Ishikawa (cell line): ENCODE measurements around the gene TFPI2.

ENCODE experiments used
- CEBPB ChIP-seq: IDR thresholded peaks from 2 replicates; pipeline ENCODE4 v1.6.1; 2012
- CREB1 ChIP-seq: IDR thresholded peaks from 2 replicates; pipeline ENCODE4 v1.6.1; 2012; ENCODE audit warnings: low read depth
- EGR1 ChIP-seq: IDR thresholded peaks from 2 replicates; pipeline ENCODE4 v1.6.1; 2012
- EP300 ChIP-seq: IDR thresholded peaks from 2 replicates; pipeline ENCODE4 v1.6.1; 2012; ENCODE audit warnings: borderline replicate concordance
- FOXM1 ChIP-seq: IDR thresholded peaks from 2 replicates; pipeline ENCODE4 v1.6.1; 2012; ENCODE audit warnings: low read depth, borderline replicate concordance
- NFIC ChIP-seq: IDR thresholded peaks from 2 replicates; pipeline ENCODE4 v1.6.1; 2012
- RAD21 ChIP-seq: IDR thresholded peaks from 2 replicates; pipeline ENCODE4 v1.6.1; 2012; ENCODE audit warnings: low read depth
- TAF1 ChIP-seq: IDR thresholded peaks from 2 replicates; pipeline ENCODE4 v1.6.1; 2012; ENCODE audit warnings: low read depth, mild to moderate bottlenecking
- TCF12 ChIP-seq: IDR thresholded peaks from 2 replicates; pipeline ENCODE4 v1.6.1; 2012; ENCODE audit warnings: low read depth
- TEAD4 ChIP-seq: IDR thresholded peaks from 2 replicates; pipeline ENCODE4 v1.6.1; 2012
- YY1 ChIP-seq: IDR thresholded peaks from 2 replicates; pipeline ENCODE4 v1.6.1; 2012; ENCODE audit warnings: low read depth
- ZBTB7A ChIP-seq: IDR thresholded peaks from 2 replicates; pipeline ENCODE4 v1.6.1; 2012; ENCODE audit warnings: low read depth
- TF ChIP-seq, protein P1 (sequence below): IDR thresholded peaks from 2 replicates; pipeline ENCODE4 v1.6.1; 2012
- TF ChIP-seq, protein P2 (sequence below): IDR thresholded peaks from 2 replicates; pipeline ENCODE4 v1.6.1; 2012
- TF ChIP-seq, protein P3 (sequence below): IDR thresholded peaks from 2 replicates; pipeline ENCODE4 v1.6.1; 2012; ENCODE audit warnings: low read depth, mild to moderate bottlenecking

TFPI2 gene

DNA sequence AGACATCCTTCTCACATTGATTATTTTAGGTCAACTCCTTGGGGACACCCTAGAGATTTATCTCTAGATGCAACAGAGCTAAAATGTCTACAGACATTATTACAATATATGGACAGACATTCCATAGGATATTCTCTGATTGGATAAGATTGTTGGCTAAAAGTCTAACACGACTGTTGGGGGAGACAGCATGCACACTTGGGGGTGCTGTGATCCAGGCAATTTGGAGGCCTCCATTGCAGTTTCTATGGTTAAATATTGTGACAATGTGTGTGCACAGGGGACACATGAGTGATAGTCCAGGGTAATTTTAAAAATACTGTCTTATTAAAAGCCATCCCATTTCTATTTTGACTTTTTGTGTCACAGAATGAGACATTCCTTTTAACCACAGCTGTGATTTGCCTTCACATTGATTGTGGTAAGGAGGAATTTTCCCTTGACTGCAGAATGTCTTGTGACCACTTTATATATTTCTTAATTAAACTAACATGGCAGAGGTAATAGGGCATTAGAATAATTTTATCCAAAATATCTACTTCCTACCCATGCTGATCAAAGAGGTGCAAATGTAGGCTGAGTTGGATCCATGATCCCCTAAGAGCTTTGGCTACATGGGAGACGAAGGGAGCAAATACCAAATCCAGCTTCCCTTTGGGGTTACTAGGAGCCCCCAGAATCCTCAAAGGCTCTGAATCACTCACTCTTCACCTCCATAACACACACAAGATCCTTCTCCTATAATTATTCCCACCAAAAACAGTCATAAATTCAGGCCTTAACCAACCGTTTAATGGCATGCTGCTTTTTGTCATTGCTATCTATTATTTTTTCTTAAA, 7.3 kb downstream of the TFPI2 start:
- no peak for TF ChIP-seq CEBPB
- TF ChIP-seq TCF12 = no peak
- TF ChIP-seq YY1 = no peak
- no peak for TF ChIP-seq RAD21
- TF ChIP-seq NFIC = no peak
- TF ChIP-seq TEAD4 = no peak
- no peak for TF ChIP-seq CREB1
- TF ChIP-seq EP300 = no peak
- TF ChIP-seq, protein P1, sequence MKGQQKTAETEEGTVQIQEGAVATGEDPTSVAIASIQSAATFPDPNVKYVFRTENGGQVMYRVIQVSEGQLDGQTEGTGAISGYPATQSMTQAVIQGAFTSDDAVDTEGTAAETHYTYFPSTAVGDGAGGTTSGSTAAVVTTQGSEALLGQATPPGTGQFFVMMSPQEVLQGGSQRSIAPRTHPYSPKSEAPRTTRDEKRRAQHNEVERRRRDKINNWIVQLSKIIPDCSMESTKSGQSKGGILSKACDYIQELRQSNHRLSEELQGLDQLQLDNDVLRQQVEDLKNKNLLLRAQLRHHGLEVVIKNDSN = no peak
- TF ChIP-seq, protein P2, sequence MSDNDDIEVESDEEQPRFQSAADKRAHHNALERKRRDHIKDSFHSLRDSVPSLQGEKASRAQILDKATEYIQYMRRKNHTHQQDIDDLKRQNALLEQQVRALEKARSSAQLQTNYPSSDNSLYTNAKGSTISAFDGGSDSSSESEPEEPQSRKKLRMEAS = no peak
- no peak for TF ChIP-seq ZBTB7A
- TF ChIP-seq TAF1 = no peak

DNA sequence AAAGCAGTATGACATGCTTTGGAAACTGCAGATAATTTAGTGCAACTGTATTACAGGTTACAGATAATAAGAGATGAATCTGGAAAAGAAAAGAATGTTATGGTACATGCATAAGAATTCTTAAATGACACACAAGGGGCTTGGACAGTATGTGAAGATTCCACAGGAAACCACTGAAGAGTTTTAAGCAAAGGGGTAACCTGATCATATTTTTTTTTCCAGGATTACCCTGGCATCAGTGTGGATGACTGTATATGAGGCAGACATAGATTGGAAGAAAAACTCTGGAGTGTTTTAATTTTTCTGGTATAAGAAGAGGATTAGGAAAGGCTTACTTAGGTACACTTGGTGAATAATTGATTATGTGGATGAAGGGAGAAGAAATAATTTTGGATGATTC, 8.1 kb downstream of the TFPI2 start:
- TF ChIP-seq TCF12 (no peak), TAF1 (no peak), NFIC (no peak), ZBTB7A (no peak), CEBPB (no peak), CREB1 (no peak)

DNA sequence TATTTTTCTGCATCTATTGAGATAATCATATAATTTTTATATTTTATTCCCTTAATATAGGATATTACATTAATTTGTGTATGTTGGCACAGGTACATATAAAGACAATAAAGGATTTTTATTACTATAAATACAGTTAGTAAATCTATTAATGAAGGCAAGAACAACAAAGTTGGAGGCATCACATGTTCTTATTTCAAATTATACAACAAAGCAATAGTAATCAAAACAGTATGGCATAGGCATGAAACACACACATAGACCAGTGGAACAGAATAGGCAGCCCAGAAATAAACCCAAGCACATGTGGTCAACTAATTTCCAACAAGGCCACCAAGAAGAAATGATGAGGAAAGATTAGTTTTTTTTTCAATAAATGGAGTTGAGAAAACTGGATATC, 11.2 kb downstream of the TFPI2 start:
- TF ChIP-seq TAF1 = no peak
- TF ChIP-seq EP300 = no peak
- TF ChIP-seq, protein P3, sequence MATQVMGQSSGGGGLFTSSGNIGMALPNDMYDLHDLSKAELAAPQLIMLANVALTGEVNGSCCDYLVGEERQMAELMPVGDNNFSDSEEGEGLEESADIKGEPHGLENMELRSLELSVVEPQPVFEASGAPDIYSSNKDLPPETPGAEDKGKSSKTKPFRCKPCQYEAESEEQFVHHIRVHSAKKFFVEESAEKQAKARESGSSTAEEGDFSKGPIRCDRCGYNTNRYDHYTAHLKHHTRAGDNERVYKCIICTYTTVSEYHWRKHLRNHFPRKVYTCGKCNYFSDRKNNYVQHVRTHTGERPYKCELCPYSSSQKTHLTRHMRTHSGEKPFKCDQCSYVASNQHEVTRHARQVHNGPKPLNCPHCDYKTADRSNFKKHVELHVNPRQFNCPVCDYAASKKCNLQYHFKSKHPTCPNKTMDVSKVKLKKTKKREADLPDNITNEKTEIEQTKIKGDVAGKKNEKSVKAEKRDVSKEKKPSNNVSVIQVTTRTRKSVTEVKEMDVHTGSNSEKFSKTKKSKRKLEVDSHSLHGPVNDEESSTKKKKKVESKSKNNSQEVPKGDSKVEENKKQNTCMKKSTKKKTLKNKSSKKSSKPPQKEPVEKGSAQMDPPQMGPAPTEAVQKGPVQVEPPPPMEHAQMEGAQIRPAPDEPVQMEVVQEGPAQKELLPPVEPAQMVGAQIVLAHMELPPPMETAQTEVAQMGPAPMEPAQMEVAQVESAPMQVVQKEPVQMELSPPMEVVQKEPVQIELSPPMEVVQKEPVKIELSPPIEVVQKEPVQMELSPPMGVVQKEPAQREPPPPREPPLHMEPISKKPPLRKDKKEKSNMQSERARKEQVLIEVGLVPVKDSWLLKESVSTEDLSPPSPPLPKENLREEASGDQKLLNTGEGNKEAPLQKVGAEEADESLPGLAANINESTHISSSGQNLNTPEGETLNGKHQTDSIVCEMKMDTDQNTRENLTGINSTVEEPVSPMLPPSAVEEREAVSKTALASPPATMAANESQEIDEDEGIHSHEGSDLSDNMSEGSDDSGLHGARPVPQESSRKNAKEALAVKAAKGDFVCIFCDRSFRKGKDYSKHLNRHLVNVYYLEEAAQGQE = no peak
- TF ChIP-seq, protein P2 = no peak
- no peak for TF ChIP-seq TEAD4
- TF ChIP-seq YY1 = no peak
- no peak for TF ChIP-seq ZBTB7A

DNA sequence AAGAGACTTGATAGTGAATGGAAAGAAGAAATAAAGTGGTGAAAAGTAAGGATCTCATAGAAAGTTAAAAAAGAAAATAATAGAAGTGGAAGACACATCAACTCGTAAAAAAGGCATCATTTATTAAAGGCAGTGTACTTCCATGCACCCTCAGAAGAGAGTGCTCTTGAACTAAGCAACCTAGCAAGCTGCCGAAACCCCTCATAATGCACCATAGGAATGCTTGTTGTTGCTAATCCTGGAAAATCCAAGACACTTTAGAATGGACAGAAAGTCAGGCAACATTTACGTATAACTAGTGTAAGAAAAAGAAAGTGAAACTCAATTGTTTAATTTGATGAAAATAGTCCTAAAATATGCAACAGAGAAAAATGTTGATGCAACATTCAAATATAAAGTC, 12.8 kb downstream of the TFPI2 start:
- no peak for TF ChIP-seq TEAD4

DNA sequence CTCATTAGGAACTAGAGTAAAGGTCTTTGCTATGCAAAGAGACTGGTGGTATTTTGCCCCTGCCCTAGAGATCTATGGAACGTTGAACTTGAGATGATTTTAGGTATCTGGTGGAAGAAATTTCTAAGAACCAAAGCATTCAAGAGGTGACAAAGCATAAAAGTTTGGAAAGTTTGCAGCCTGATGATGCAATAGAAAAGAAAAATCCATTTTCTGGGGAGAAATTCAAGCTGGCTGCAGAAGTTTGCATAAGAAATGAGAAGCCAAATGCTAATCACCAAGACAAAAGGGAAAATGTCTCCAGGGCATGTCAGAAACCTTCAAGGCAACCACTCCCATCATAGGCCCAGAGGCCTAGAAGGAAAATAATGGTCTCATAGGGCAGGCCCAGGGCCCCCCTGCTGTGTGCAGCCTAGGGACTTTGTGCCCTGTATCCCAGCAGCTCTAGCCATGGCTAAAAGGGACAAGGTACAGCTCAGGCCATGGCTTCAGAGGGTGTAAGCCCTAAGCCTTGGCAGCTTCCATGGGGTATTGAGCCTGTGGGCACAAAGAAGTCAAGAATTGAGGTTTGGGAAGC, 16.5 kb downstream of the TFPI2 start:
- TF ChIP-seq, protein P1 = no peak
- TF ChIP-seq CEBPB = no peak
- no peak for TF ChIP-seq ZBTB7A
- TF ChIP-seq RAD21 = no peak
- no peak for TF ChIP-seq CREB1
- TF ChIP-seq, protein P3 = no peak
- TF ChIP-seq TEAD4 = no peak
- no peak for TF ChIP-seq TCF12
- TF ChIP-seq, protein P2 = no peak

DNA sequence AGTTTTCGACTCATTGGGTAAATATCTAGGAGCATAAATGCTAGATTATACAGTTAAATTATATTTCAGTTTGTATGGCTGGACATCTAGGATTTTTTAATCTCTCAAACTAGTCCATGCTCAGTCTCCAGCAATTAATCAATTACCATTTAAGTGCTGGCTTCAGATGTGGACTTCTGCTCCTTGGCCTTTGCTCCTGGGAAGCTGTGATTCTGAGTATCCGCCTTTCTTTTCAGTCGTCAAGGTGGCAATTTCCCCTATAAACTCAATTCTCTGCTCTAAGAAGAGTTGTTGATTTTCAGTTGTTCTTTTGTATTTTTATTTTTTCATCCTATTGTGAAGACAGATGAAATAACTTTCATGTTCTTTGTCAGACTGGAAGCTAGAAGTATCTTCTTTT, 23.7 kb downstream of the TFPI2 start:
- TF ChIP-seq CEBPB (no peak), YY1 (no peak)

DNA sequence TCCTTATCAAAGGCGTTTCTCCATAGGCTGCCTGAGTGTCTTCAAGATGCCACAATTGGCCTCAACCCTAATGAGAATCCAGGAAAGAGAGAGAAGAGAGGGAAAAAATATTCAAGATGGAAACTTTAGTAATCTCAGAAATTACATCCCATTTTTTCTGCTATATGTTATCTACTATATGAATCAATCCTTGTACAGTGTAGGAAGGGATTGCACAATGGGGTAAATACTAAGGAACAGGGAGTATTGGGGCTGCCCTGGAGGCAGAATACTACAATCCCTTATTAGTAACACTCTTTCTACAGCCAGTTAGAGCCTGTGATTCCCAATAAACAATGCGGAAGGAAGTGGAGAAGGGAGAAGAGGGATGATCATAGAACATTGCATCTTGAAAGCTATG, 27.9 kb downstream of the TFPI2 start:
- TF ChIP-seq, protein P3 = no peak
- TF ChIP-seq TCF12 (no peak), FOXM1 (no peak), EGR1 (no peak), RAD21 (no peak), TAF1 (no peak), NFIC (no peak), ZBTB7A (no peak), EP300 (no peak), TEAD4 (no peak), CREB1 (no peak), CEBPB (no peak), YY1 (no peak)
- TF ChIP-seq, protein P1 = no peak
- TF ChIP-seq, protein P2 = no peak
